GM12874 (cell line): ENCODE data around the gene AGBL1.

ENCODE experiments used
- TF ChIP-seq, protein P1 (sequence below): IDR thresholded peaks from 2 replicates; pipeline ENCODE4 v1.5.1; 2011; ENCODE audit warnings: low read depth, mild to moderate bottlenecking, control low read depth, low read length, moderate library complexity; ENCODE audit not compliant: insufficient read depth

AGBL1 gene

GRCh38 chr15:86063356-86064095 lies 16.1 kb upstream of the AGBL1 start:
- TF ChIP-seq, protein P1, sequence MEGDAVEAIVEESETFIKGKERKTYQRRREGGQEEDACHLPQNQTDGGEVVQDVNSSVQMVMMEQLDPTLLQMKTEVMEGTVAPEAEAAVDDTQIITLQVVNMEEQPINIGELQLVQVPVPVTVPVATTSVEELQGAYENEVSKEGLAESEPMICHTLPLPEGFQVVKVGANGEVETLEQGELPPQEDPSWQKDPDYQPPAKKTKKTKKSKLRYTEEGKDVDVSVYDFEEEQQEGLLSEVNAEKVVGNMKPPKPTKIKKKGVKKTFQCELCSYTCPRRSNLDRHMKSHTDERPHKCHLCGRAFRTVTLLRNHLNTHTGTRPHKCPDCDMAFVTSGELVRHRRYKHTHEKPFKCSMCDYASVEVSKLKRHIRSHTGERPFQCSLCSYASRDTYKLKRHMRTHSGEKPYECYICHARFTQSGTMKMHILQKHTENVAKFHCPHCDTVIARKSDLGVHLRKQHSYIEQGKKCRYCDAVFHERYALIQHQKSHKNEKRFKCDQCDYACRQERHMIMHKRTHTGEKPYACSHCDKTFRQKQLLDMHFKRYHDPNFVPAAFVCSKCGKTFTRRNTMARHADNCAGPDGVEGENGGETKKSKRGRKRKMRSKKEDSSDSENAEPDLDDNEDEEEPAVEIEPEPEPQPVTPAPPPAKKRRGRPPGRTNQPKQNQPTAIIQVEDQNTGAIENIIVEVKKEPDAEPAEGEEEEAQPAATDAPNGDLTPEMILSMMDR: no peak

- TF ChIP-seq, protein P1: no peak
These were observed 15.3 kb upstream of the AGBL1 start for GRCh38 chr15:86064326-86064725.

DNA sequence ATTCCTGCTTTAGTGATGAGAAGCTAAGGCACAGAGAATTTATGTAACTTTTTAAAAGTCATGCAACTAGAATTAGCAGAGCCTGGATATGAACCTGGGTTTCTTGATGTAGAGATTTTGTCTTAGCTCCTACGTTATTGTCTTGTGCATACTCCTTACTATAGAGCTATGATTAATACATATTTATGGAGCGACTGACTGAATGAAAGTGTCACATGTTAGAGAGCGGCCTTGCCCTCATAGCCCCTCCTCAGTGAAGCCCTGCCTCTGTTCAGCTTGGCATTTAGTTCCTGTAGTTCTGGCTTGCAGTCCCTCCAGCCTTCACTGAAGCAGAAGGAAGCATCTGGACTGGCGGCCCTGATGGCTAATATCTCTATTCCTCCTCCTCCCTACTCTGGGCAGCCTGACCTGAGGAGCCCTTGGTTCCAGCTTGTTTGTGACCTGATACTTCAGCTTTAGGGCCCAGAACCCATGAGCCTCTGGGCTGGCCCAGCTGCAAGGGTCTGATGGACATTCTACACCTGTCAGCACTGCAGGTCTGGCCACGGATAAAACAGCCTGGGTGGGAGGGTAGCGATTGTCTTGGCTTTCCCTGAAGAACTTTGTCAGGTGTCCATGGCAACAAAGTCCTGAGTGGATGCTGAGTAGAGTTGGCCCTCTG lies 13.4 kb upstream of the AGBL1 start:
- TF ChIP-seq, protein P1: no peak

DNA sequence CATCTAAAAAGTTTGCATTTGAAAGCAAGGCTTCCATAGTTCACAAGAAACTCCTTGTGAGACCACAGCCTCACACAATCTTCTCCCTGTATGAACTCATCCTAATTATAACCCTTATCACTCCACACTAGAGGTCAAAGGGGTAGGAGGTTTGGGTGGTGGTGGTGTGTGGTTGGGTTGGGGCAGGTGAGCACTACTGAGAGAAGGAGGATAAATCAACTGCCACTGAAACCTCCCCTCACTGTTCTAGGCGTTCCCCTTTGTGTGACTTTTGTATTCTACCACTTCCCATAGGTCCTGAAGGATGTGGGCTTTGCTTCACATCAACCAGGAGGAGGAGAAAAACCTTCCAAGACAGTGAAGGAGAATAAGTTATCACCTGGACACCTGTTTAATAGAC lies 6.4 kb upstream of the AGBL1 start:
- TF ChIP-seq, protein P1: no peak

- TF ChIP-seq, protein P1: no peak
These were observed 3.2 kb upstream of the AGBL1 start for GRCh38 chr15:86076468-86076867.

GRCh38 chr15:86077070-86077469 lies 2.6 kb upstream of the AGBL1 start:
- TF ChIP-seq, protein P1: no peak

DNA sequence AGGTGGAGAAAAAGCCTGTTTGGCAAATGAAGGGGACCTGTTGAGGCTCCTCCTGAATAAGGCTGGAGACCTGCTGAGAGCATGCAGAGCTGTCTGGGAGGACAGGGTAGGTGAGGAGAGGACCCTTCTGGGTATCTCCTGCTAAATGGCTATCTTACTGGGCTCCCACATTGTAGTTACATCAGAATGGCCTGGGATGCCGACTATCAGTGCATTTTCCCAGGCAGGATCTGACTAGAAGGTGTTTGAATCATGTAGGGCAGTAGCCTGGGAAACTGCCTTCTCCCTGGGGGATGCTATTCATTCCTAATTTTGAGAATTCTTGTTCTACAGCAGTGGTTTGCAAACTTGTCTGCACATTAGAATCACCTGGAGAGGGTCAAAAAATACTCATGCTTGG lies 631 bp downstream of the AGBL1 start:
- TF ChIP-seq, protein P1: no peak
